Natural killer cell (primary cell): ENCODE results near the gene MAP9. TPM values are rescaled to one million over a fixed set of nuclear protein-coding genes. Genes with fewer than 3 reads are reported as not detected.

Experiments used
- ATAC-seq, 3 donors: fragments of 150-1000 bp in 2 of 3; fragments of 200-7000 bp in 1 of 3; cut with Tn5 transposase; 1 replicate in 1 of 3; 2 replicates in 2 of 3; pipeline ENCODE4 v1.10.0; 2021; ENCODE audit warnings: mild to moderate bottlenecking in 2 of 3, moderate library complexity in 2 of 3
- DNase-seq, 2 donors: peaks; one replicate each; pipeline versions ENCODE4 v3.0.0 to v3.0.0-alpha.2; 2013 to 2021; ENCODE audit warnings: mixed read lengths in 1 of 2
- H3K27ac ChIP-seq: one replicate; pipeline ENCODE4 v1.5.1; 2013; ENCODE audit warnings: mild to moderate bottlenecking, low read length
- H3K27me3 ChIP-seq: one replicate; pipeline ENCODE4 v1.6.1; 2013; ENCODE audit warnings: low read length; ENCODE audit not compliant: control insufficient read depth, insufficient read depth
- H3K36me3 ChIP-seq: one replicate; pipeline ENCODE4 v1.6.1; 2013; ENCODE audit warnings: low read length; ENCODE audit not compliant: control insufficient read depth, insufficient read depth
- H3K4me1 ChIP-seq: one replicate; pipeline ENCODE4 v1.6.1; 2013; ENCODE audit warnings: low read length; ENCODE audit not compliant: control insufficient read depth, insufficient read depth
- H3K4me3 ChIP-seq: one replicate; pipeline ENCODE4 v1.5.1; 2013; ENCODE audit warnings: low read length
- H3K9me3 ChIP-seq: one replicate; pipeline ENCODE4 v1.6.1; 2013; ENCODE audit warnings: low read length; ENCODE audit not compliant: control insufficient read depth, insufficient read depth
- H3K27ac Mint-ChIP-seq, 2 donors: one replicate each; pipeline ENCODE4 v1.8.0; 2022; ENCODE audit warnings: mild to moderate bottlenecking in 2 of 2, mixed read lengths in 2 of 2, moderate library complexity in 1 of 2
- H3K27me3 Mint-ChIP-seq, 2 donors: one replicate each; pipeline ENCODE4 v1.8.0; 2022; ENCODE audit warnings: low read depth in 2 of 2, mixed read lengths in 2 of 2
- H3K36me3 Mint-ChIP-seq: one replicate; pipeline ENCODE4 v1.8.0; 2022; ENCODE audit warnings: mixed read lengths
- H3K4me1 Mint-ChIP-seq, 2 donors: one replicate each; pipeline ENCODE4 v1.8.0; 2022; ENCODE audit warnings: mixed read lengths in 2 of 2
- H3K4me3 Mint-ChIP-seq: one replicate; pipeline ENCODE4 v1.8.0; 2022; ENCODE audit warnings: mild to moderate bottlenecking, moderate library complexity, mixed read lengths
- H3K9me3 Mint-ChIP-seq, 2 donors: one replicate each; pipeline ENCODE4 v1.8.0; 2022; ENCODE audit warnings: mixed read lengths in 2 of 2
- CTCF ChIP-seq: fragments of 200-600 bp; IDR thresholded peaks from one replicate; pipeline ENCODE4 v1.8.0; 2022; ENCODE audit warnings: antibody characterized with exemption
- WGBS: methylation state at CpG from one replicate; pipeline ENCODE4 v1.1.7; 2013; ENCODE audit warnings: missing lambda C conversion rate; ENCODE audit not compliant: insufficient coverage; 5-methylcytosine and 5-hydroxymethylcytosine counted together
- intact Hi-C: fragments of 100-400 bp; cut with micrococcal nuclease; formaldehyde crosslinking; loops from one replicate; pipeline ENCODE4 v1.14.2; 2022
- total RNA-seq, 4 donors: library from RNA; stranded (reverse); fragments of 120-200 nt in 1 of 4; gene quantifications; one replicate each; pipeline versions ENCODE4 v1.2.3 to v1.2.4, GENCODE V29; 2013 to 2022

MAP9 gene
- total RNA-seq, 3 donors from 2014 or later (not counting 1 experiment from before 2014, with no cell fraction given) = 9.4 to 17.6 (median 10.6) TPM

GRCh38 chr4:155336242-155336641 is 40.5 kb downstream of the MAP9 start:
- WGBS = 88% methylated on average over 3 of the region's 3 CpGs
- peaks cover 4% of the 10 kb centered on the region for H3K9me3 ChIP-seq
- H3K36me3 Mint-ChIP-seq = no peaks in the 10 kb centered on the region
- H3K4me1 ChIP-seq = no peaks in the 10 kb centered on the region
- H3K27me3 Mint-ChIP-seq = peaks cover 6 to 8% of the 10 kb centered on the region in 2 donors
- no peak overlapping the region for H3K27ac Mint-ChIP-seq
- H3K4me3 ChIP-seq = no peak overlapping the region
- intact Hi-C loops = no loop called here
- TF ChIP-seq CTCF = no peak
- no peak overlapping the region for H3K4me3 Mint-ChIP-seq
- no peak for DNase-seq
- ATAC-seq = no peak
- H3K4me1 Mint-ChIP-seq = no peaks in the 10 kb centered on the region
- H3K27me3 ChIP-seq = no peaks in the 10 kb centered on the region
- H3K36me3 ChIP-seq = no peaks in the 10 kb centered on the region
- no peak overlapping the region for H3K27ac ChIP-seq
- no peaks in the 10 kb centered on the region for H3K9me3 Mint-ChIP-seq

- Mint-ChIP-seq H3K4me1 (no peaks in the 10 kb centered on the region), H3K27me3 (peaks cover 5 to 6% of the 10 kb centered on the region in 2 donors), H3K9me3 (no peaks in the 10 kb centered on the region), H3K36me3 (no peaks in the 10 kb centered on the region), H3K27ac (no peak overlapping the region), H3K4me3 (no peak overlapping the region)
- ATAC-seq (no peak), DNase-seq (no peak)
- Histone ChIP-seq H3K4me1 (no peaks in the 10 kb centered on the region), H3K27ac (no peak overlapping the region), H3K27me3 (no peaks in the 10 kb centered on the region), H3K9me3 (no peaks in the 10 kb centered on the region), H3K4me3 (no peak overlapping the region), H3K36me3 (no peaks in the 10 kb centered on the region)
- TF ChIP-seq CTCF = no peak
- intact Hi-C loops = no loop called here
These were observed 45.3 kb downstream of the MAP9 start for GRCh38 chr4:155331478-155331877.

DNA sequence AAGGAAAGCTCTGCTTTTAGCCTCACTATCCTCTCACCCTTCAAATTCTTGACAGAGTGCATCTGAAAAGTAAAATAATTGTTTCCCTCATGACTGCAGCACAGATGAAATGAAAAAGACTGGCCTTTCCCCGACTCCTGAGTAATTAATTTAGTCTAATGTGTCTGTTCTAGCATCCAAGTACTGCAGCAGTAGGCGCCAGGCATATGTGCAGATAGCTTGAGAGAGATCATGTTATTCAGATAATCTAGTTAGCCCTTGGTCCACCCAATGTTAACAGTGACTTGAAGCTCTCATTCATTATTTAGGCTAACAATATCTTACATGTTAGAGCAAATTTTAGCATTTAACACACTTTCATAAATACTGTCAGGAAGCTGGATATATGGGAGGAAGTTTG is 54.0 kb downstream of the MAP9 start:
- no peak for TF ChIP-seq CTCF
- DNase-seq (no peak), ATAC-seq (no peak)
- H3K27me3 ChIP-seq = no peaks in the 10 kb centered on the region
- H3K4me1 ChIP-seq = no peaks in the 10 kb centered on the region
- WGBS = 66% methylated on average over 2 of the region's 2 CpGs
- Mint-ChIP-seq H3K9me3 (peaks cover 0 to 2% of the 10 kb centered on the region in 2 donors), H3K4me1 (no peaks in the 10 kb centered on the region), H3K27me3 (peaks cover 0 to 3% of the 10 kb centered on the region in 2 donors), H3K4me3 (no peak overlapping the region), H3K36me3 (no peaks in the 10 kb centered on the region), H3K27ac (no peak overlapping the region)
- no peaks in the 10 kb centered on the region for H3K36me3 ChIP-seq
- no peaks in the 10 kb centered on the region for H3K9me3 ChIP-seq
- no peak overlapping the region for H3K4me3 ChIP-seq
- no peak overlapping the region for H3K27ac ChIP-seq
- intact Hi-C loops = no loop called here

DNA sequence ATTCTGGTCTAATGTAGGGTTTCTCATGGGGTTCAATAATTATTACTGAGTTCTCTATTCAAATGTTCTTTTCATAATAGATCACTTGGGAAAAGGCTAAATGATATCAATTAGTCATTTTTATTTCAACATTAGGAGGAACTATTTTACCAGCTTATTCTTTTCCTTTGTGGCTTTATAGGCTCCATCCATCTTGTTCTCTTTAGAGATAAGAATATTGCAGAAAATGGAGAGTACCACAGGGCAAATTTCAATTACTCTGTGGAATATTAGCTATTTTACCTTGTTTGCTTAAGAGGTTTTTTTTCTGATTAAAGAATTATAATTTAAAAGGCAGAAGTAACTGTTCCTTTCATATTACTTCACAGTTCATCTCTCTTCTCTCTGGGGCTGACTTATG is 55.8 kb downstream of the MAP9 start:
- Mint-ChIP-seq H3K4me1 (no peaks in the 10 kb centered on the region), H3K9me3 (peaks cover 0 to 2% of the 10 kb centered on the region in 2 donors), H3K27me3 (peaks cover 0 to 3% of the 10 kb centered on the region in 2 donors), H3K27ac (no peak overlapping the region), H3K36me3 (no peaks in the 10 kb centered on the region), H3K4me3 (no peak overlapping the region)
- H3K9me3 ChIP-seq = no peaks in the 10 kb centered on the region
- no peak for DNase-seq
- ATAC-seq = no peak
- no peak overlapping the region for H3K27ac ChIP-seq
- H3K4me1 ChIP-seq = no peaks in the 10 kb centered on the region
- H3K4me3 ChIP-seq = no peak overlapping the region
- intact Hi-C loops = no loop called here
- TF ChIP-seq CTCF = no peak
- no peaks in the 10 kb centered on the region for H3K36me3 ChIP-seq
- no peaks in the 10 kb centered on the region for H3K27me3 ChIP-seq
